Activated CD4-positive, alpha-beta T cell treated with anti-CD3 and anti-CD28 coated beads, Interleukin-2, Interleukin-6, amounts not matched to agents 100 ng/mL and 50 ng/mL, durations not matched to agents 16 hours and 8 hours (primary cell): Measurements from ENCODE around the gene PMS1.
"Not testable (repeated sequence)": the region's sequence is repeated elsewhere in the genome, so short reads cannot be mapped to it uniquely, and the experiment has no call there.

Experiments used
- DNase-seq: peaks from one replicate; pipeline ENCODE4 v3.0.0-alpha.2; 2020

The PMS1 gene

DNA sequence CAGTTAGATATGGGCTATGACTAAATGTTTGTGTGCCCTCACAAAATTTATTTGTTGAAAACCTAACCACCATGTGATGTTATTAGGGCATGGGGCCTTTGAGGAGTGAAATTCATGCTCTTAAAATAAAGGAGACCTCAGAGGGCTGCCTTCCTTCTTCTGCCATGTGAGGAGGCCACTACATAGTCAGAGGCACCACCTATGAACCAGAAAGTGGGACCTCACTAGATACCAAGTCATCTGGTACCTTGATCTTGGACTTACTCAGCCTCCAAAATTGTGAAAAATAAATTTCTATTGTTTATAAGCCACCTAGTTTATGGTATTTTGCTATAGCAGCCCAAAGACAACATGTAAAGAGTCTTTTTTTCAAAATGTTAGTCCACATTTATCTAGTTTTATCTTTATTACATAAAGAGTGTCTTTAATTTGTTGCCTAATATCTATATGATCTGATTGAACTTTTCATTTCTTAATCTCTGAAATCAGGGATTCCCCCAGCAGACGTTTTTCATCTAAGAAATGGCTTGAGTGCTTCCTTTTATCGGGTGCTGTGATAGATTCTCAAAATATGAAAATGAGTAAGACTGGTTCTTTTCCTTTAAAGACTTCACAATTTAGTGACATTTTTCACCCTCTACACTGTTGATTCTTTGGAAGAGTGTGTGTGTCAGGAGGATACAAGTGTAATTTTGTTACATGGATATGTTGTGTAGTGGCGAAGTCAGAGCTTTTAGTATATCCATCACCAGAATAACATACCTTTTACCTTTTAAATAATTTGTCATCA is 34.2 kb downstream of the PMS1 start:
- DNase-seq, result peak; percentile 25

DNA sequence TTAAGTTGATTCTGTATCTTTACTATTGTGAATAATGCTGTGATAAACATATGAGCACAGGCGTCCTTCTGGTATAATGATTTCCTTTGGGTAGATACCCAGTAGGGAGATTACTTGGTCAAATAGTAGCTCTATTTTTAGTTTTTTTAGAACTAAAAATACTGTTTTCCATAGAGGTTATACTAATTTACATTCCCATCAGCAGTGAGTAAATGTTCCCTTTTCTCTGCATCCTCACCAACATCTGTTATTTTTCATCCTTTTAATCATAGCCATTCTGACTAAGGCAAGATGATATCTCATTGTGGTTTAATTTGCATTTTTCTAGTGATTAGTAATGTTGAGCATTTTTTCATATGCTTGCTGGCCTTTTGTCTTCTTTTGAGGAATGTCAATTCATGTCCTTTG is 35.1 kb downstream of the PMS1 start:
- peak; percentile 23 for DNase-seq

DNA sequence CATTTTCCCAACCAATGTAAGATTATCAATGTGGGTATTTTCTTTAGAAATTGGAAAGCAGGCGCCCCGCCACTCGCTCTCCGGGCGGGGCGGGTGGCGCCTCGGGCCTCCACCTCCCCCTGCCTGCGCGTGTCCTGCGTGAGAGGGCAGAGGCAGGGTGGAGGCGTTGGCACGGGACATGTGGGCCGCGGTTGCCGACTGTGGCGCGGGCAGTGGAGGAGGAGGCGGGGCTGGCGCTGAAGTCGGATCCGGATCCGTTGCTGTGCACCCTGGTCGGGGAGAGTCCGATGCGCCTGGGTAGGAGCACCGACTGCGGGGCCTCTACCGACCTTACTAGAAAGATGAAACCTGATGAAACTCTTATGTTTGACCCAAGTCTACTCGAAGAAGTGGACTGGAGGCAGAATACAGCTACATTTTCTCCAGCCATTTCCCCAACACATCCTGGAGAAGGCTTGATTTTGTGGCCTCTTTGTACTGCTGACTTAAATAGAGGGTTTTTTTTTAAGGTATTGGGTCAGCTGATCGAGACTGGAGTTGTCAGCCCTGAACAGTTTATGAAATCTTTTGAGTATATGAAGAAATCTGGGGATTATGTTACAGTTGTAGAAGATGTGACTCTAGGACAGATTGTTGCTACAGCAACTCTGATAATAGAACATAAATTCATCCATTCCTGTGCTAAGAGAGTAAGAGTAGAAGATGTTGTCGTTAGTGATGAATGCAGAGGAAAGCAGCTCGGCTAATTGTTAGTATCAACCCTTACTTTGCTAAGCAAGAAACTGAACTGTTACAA is 37.9 kb downstream of the PMS1 start:
- DNase-seq, result no peak

DNA sequence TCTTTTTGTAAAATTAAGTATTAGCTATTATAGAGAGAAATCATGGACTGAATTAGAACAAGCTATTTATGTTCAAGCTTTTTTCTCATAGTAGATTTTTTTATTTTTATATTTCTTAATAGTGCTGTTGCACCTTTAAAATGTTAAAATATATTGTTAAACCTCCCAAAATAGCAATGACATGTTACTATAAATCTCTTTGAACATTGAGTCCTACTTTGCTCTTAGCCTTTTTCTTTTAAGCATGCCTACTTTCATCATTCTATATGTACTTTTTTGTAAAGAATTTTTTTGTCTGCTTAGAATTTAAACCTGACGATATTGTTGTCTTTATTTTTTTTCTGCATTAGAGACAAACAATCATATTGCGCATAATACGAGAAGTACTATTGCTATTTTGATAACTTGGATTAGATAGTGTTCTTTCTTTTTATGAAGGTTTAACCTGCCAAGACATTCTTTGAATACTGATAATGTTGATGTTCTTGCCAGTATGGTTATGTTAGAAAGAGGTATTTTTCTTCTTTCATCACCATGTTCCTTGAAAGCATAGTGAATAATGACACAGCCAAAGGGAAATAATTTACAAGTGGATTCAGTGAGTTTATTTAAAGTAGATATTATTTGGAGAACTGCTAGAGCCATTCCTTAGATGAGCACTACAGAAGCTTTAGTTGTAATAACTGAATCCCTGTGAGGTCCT is 40.6 kb downstream of the PMS1 start:
- no peak for DNase-seq

DNA sequence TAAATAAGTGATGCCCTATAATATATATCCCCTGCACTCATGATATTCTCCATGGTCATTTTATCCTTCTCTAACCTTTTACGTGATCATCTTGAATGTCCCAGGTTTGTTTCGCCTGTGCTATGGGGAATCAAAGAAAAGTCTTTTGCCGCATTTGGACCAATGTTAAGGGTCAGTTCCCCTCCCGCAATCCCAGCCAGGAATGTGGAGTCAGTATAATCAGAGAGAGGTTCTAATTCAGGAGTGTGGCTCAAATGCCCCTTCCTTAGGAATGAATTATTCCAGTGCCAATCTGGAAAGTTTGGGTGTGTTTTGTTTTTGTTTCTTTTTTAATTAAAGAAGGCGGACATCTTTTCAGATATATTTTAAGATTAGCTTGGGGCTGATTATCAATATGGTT is 41.8 kb downstream of the PMS1 start:
- DNase-seq, result no peak

DNA sequence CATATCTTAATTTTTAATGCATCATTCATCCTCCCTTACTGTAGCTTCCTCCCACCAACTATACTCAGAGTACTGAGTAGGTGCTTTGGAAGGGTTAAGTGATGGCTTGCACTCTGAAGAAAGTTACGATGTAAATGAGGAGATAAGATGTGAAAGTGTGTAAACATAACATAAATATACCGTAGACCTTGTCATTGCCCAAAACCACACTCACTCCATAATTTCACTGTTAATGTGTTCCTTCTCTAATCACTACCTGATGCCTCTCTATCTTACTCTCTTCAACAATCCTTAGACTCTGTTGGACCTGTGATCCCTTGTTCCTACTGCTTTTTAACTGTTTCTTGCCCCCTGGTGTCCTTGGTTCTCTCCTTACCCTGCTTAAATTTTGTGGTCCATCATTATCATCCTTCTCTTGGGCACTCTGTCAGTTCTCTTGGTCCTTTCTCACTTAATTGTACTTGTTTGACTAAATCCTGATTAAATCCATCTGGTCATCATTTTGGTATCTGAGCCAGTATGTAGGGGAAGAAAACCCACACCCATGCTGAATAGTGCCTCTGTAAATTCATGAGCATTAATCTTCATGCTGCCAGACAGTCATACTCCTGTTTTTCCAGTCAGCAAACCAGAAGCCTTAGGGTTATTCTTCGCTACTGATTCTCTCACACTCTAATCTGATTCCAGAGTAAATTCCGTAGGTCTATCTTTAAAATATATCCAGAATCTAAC is 45.0 kb downstream of the PMS1 start:
- no peak for DNase-seq

DNA sequence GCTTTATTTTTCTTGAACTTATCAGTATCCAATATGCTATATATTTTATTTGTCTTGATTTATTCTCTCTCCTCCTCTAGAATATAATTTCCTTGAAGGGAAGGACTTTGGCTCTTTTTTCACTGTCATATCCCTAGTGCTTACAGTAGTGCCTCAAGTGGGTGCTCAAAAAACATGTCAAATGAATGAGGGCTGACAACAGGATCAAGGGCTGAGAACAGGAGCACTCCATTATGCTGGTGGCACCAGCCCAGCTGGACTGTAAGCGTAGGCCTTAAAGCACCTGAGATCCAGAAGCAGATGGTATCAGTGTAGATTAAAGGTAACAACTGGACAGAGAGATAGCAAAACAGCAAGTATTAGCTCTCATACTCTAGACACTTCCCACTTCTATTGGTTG is 46.3 kb downstream of the PMS1 start:
- no peak for DNase-seq

DNA sequence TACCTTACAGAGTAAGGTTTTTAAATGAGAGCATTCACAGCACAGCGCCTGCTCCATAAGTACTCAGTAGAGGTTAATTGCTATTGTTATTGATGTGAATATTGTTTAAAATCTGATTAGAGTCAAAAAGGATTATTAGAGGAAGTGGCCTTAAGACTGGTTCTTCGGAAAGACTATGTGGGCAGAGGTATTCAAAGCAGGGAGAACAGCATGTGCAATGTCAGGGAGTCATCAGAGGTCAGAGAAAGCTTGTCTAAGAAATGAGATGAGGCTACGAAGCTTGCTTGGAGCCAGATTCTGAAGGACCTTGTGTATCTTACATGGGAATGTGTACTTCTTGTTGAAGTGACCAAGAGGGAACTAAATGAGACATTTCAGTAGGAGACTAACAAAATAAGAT is 49.8 kb downstream of the PMS1 start:
- DNase-seq, result no peak

DNA sequence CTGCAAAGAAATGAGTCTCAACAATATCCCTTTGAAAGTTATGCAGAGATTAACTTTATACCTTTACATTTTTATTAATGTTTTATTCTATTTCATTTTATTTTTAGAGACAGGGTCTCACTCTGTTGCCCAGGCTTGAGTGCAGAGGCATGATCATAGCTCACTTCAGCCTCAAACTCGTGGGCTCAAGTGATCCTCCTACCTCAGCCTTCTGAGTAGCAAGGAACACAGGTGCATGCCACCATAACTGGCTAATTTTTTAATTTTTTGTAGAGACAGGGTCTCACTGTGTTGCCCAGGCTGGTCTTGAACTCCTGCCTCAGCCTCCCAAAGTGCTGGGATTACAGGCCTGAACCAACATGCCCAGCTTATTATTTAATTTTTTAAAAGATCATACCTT is 50.4 kb downstream of the PMS1 start:
- not testable (repeated sequence) for DNase-seq

DNA sequence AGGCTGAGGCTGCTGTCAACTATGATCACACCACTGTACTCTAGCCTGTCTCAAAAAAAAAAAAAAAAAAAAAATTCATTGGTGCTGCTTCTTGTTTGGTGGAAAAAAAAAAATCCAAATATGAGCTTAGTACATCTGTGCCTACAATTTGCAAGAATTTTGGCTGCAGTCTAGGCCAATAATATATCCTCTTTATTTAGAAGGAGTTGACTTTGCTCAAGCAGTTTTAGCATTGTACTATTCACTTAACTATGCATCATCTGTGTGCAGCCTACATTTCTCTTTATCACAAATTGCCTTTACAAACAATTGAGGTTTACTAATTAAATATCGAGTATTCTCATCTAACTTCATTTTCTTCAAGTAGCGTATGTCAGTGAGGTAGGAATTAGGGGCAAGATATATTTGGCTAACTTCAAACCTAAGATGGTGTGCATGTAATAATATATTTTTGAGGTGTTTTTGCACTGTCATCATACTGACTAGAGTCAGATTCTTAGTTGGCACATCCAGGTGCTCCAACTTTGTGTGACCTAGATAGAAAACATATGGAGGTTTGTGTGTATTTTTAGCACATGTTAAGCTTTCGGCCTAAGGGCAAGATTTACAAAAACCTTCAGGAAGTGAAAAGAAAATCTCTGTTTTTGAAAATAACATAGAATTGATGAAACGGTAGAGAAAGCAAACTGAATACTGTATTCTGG is 51.8 kb downstream of the PMS1 start:
- no peak for DNase-seq

DNA sequence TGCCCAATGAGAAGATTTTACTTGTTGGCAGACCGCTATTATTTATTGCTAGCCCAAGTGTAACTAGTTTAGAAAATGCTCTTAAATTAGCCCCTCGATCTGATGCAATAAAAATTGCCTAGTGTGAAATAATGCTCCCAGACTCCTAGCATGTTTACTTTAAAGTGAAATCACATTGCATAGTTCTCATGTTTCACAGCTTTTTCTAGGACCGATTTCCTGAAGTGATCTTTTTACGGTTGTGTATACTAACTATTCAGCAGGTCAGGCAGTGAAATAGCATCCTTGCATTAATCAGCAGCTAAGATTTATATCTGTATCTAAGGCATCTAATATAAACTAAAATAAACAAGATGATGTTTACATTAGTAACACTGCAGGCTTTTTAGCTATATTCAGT is 52.4 kb downstream of the PMS1 start:
- no peak for DNase-seq

DNA sequence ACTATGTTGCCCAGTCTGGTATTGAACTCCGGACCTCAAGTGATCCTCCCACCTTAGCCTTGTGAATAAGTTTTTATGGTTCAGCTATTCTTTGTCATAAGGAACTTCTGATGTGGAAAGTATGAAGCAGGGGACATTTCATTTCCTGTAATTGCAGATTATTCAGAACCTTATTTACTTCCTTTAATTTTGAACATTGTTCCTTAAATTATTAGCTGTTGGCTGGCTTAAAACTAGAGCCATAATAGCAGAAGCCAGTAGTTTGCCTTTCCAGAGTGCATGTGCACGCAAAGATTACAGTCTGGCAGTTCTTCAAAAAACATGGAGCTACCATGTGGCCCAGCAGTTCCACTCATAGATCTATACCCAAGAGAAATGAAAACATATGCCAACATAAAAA is 53.1 kb downstream of the PMS1 start:
- no peak for DNase-seq

DNA sequence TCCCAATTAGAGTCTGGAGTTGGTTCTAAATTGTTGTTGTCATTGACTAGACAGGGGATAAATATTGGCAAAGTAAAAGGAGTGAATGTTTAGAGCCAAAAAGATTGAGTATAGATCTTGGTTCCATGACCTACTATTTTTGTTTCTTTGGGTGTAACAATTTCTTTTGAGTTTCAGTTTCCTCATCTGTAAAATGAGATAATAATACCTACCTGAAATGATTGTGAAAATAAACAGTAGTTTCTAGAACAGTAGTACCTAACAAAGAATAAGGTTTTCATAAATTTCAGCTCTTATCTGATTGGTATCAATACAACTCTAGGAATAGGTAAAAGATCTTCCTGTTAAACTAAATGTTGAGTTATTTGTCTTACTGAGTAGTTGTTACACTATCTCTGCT is 56.8 kb downstream of the PMS1 start:
- no peak for DNase-seq

DNA sequence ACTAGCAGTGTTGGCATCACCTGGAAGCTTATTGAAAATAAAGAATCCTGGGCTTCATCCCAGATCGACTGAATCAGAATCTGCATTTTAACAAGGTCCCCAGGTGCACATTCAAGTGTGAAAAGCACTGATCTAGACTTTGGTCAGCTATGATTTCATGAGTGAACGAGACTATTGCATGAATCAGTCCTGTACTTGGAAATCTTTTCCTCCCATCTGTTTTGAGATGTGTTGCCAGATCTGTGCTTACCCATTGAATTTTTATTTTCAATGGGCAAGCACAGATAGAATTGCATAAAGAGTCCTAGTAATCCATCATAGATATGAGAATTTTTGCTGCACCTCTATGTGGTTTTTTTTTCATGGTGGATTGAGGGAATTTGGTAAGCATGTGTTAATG is 64.0 kb downstream of the PMS1 start:
- DNase-seq, result no peak

DNA sequence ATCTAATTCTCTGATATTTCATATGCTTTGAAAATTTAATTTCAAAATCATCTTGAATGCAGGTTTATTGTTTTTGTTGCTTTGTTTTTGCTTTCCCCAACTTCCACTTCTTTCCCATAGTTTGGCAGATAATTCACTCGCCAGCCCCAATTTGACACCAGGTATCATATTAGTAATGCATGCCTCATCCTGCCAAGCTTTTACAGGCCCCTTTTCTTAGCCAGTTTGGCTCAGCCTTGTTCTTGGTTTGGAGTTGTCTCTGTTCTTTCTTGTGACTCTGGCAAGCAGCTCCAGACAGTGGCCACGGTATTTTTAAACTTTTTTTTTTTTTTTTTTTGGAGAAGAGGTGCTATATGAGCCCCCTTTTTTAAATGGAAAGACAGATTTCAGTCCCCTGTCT is 65.3 kb downstream of the PMS1 start:
- DNase-seq, result no peak

DNA sequence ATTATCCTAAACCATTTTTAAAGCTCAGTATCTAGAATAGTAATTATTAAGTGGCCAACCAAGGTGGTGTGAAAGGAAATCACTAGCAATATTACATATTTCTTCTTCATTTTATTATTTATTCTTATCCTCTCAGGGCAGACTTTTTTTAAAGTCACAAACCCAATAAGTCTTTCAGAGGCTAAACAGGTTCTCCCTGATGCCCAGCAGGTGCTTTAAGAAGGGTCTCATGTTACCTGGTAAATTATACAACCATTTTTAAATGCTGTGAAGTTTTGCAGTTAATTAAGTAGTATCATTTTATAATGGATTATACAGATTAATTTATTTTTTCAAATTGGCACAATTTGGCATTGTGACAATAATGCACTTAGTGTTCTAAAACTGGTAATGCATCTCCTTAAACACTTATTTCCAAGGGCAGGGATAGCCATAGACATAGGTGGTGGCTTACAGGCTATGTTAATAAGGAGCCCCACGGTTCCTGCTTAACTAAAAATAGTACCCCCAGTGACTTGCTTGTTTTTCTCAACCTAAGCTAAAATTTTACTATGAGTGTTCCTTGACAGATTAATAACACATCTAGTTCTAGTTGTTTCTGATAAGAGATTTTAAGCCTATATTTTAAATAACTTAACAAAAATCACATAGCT is 67.0 kb downstream of the PMS1 start:
- DNase-seq, result no peak

DNA sequence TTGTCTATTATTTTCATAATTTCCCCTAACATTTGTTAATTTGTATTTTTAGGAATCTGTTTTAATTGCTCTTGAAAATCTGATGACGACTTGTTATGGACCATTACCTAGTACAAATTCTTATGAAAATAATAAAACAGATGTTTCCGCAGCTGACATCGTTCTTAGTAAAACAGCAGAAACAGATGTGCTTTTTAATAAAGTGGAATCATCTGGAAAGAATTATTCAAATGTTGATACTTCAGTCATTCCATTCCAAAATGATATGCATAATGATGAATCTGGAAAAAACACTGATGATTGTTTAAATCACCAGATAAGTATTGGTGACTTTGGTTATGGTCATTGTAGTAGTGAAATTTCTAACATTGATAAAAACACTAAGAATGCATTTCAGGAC is 69.9 kb downstream of the PMS1 start:
- no peak for DNase-seq

DNA sequence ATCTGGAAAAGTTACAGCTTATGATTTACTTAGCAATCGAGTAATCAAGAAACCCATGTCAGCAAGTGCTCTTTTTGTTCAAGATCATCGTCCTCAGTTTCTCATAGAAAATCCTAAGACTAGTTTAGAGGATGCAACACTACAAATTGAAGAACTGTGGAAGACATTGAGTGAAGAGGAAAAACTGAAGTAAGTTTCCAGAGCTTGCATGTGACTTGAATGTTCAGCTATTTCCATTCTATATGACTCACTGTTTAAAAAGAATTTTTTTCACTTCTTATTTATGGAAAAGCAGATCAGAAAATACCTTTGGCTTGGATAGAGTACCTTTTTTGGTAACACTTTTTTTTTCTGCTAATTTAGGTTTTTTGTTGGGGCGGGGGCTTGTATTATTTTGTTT is 70.7 kb downstream of the PMS1 start:
- no peak for DNase-seq

DNA sequence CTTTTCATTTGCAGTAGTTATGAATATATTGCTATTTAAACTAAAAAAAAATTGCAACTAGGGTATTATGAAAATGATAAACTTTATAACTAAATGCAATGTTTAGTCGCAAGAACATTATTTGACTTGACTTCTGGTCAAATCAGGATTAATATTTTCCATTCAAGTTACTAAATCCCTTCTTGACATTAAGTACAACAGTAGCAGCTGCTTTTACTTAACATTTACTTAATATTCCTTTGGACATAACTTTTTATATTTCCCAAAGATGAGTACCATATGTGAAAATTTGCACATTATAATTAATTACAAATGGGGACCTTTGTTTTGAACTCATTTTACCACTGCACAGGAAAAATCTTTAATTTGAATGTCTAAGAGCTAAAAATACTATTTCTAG is 74.0 kb downstream of the PMS1 start:
- DNase-seq, result no peak

DNA sequence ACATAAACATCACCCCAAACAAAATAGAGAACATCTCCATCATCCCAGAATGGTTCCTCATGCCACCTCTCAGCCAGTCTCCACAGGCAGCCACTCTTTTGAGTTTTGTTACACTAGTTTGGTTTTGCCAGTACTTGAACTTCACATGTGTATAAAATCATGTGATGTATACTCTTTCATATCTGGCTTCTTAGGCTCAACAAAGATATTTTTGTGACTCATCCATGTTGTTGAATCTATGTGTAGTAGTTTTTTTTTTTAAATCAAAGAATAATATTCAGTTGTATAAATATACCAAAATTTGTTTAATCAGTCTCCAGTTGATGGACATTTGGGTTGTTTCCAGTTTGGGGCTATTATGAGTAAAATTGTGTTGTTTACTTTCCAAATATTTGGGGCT is 75.9 kb downstream of the PMS1 start:
- DNase-seq, result no peak

DNA sequence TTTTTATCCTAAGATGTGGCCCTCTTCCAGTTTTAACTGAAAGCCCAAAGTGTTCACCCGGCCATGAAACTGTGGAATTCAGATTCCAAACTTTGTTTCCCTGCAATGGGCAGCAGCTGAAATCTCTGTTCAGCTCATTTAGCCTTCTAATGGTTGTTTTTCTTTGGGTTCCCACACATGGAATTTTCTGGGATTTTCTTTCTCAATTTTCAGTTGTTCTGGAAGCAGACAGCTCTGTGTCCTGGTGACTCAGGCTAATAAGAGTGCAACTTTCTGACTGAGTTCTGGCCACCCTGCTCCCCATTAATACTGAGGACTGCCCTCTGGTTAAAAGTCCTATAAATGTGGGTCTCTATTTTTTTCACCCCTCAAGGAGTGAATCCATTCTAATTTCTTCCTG is 78.5 kb downstream of the PMS1 start:
- no peak for DNase-seq

DNA sequence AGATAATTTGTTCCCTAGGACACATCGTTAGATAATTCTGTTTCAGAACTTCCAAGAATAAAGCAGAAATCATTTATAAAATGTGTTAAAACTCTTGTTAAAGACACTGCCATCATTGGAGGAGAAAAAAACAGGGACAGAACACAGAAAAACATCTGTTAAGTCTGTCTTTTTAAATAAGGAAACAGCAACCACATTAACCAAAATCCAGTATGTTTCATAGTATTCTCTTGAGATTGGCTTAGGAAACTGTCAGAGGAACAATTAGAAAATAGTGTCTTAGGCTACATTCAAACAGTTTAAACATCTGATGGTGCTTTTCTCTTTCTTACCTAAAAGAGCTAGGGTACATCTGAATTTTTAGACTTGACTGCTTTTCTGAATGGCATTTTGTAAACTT is 81.6 kb downstream of the PMS1 start:
- DNase-seq, result no peak
